Lung microvascular endothelial cell (primary cell): Measurements from ENCODE around the gene COX8C. TPM values are rescaled to one million over a fixed set of nuclear protein-coding genes. Genes with fewer than 3 reads are reported as not detected.
A peak's percentile ranks its signal among the peaks of the same experiment; 100 is the strongest.
"Not testable (repeated sequence)": the region's sequence is repeated elsewhere in the genome, so short reads cannot be mapped to it uniquely, and the experiment has no call there.

Experiments used
- DNase-seq, 2 donors: peaks; one replicate each; pipeline versions ENCODE4 v3.0.0 to v3.0.0-alpha.2; 2010; ENCODE audit warnings: low read depth in 2 of 2
- total RNA-seq: library from RNA; depleted of rRNA; stranded (reverse); fragments of >200 nt; gene quantifications from 2 replicates; pipeline ENCODE4 v1.2.1, GENCODE V29; 2014

The COX8C gene
- total RNA-seq, 1 donor from 2014 or later, result not detected

- DNase-seq, result no peak
Measured at GRCh38 chr14:93320489-93320888, 26.5 kb upstream of the COX8C start.

- no peak for DNase-seq
Measured at GRCh38 chr14:93322929-93323599, 23.9 kb upstream of the COX8C start.

- no peak for DNase-seq
Measured at GRCh38 chr14:93323600-93324174, 23.3 kb upstream of the COX8C start.

- no peak for DNase-seq
Measured at GRCh38 chr14:93326196-93326595, 20.8 kb upstream of the COX8C start.

GRCh38 chr14:93328546-93328945, 18.4 kb upstream of the COX8C start:
- DNase-seq, result no peak

- peak in 1 of 2 donors; percentile 8 for DNase-seq
Measured at GRCh38 chr14:93329965-93330608, 16.9 kb upstream of the COX8C start.

GRCh38 chr14:93330609-93331000, 16.4 kb upstream of the COX8C start:
- DNase-seq, result no peak

GRCh38 chr14:93331002-93331727, 15.8 kb upstream of the COX8C start:
- peak; percentile 91 to 93 for DNase-seq

GRCh38 chr14:93331728-93332396, 15.1 kb upstream of the COX8C start:
- DNase-seq, result no peak

- peak; percentile 65 to 79 for DNase-seq
Measured at GRCh38 chr14:93332397-93332852, 14.6 kb upstream of the COX8C start.

GRCh38 chr14:93332853-93333630, 13.9 kb upstream of the COX8C start, which contains the start of gene BTBD7:
Gene BTBD7, minus strand, starts transcription at chr14:93333036. Its CDS starts 36,985 bp downstream, at chr14:93296051.
- DNase-seq, result peak; percentile 96 to 97

- DNase-seq, result no peak
Measured at GRCh38 chr14:93333631-93334103, 13.3 kb upstream of the COX8C start.

GRCh38 chr14:93337143-93337753, 9.7 kb upstream of the COX8C start:
- no peak for DNase-seq

GRCh38 chr14:93337884-93338283, 9.1 kb upstream of the COX8C start:
- no peak for DNase-seq

GRCh38 chr14:93343266-93343665, 3.7 kb upstream of the COX8C start:
- DNase-seq, result no peak

- DNase-seq, result no peak
Measured at GRCh38 chr14:93343797-93344196, 3.2 kb upstream of the COX8C start.

- no peak for DNase-seq
Measured at GRCh38 chr14:93347850-93348249, 868 bp downstream of the COX8C start.

- no peak for DNase-seq
Measured at GRCh38 chr14:93348292-93348691, 1.3 kb downstream of the COX8C start.

GRCh38 chr14:93354873-93355272, 7.9 kb downstream of the COX8C start:
- DNase-seq, result not testable (repeated sequence)
